OCI-LY3 (cell line): Measurements from ENCODE around the gene PLAAT2.

Source experiments
- H2AFZ ChIP-seq: fragments of 200-600, 300-600 bp; shearing (Covaris generic); 2 replicates; pipeline ENCODE4 v1.6.0; 2014; ENCODE audit warnings: antibody characterized with exemption, low read depth, low read length
- H3K27ac ChIP-seq: fragments of 200-600, 300-600 bp; sonication (generic); 2 replicates; pipeline ENCODE4 v1.5.1; 2014; ENCODE audit warnings: mild to moderate bottlenecking, low read length, moderate library complexity, mixed read lengths
- H3K27me3 ChIP-seq: fragments of 200-600, 300-600 bp; sonication (generic); 2 replicates; pipeline ENCODE4 v1.6.1; 2014; ENCODE audit warnings: low read depth, low read length, mixed read lengths
- H3K36me3 ChIP-seq: fragments of 200-600, 300-600 bp; sonication (generic); replicated peaks from 2 replicates; pipeline ENCODE3; 2014; ENCODE audit warnings: low read depth, low read length, mixed read lengths
- H3K4me1 ChIP-seq: fragments of 300-600, 200-600 bp; sonication (generic); 2 replicates; pipeline ENCODE4 v1.6.1; 2014; ENCODE audit warnings: low read length, mixed read lengths
- H3K4me2 ChIP-seq: fragments of 200-600, 300-600 bp; sonication (generic); 2 replicates; pipeline ENCODE4 v1.6.1; 2014; ENCODE audit warnings: low read length, mixed read lengths
- H3K4me3 ChIP-seq: fragments of 300-600, 200-600 bp; sonication (generic); 2 replicates; pipeline ENCODE4 v1.5.1; 2014; ENCODE audit warnings: antibody characterized with exemption, mild to moderate bottlenecking, low read length, moderate library complexity
- H3K79me2 ChIP-seq: fragments of 300-600, 200-600 bp; shearing (Covaris generic); 2 replicates; pipeline ENCODE4 v1.6.1; 2014; ENCODE audit warnings: mild to moderate bottlenecking, low read length, mixed read lengths
- H3K9ac ChIP-seq: fragments of 300-600, 200-600 bp; shearing (Covaris generic); 2 replicates; pipeline ENCODE4 v1.6.0; 2014; ENCODE audit warnings: mild to moderate bottlenecking, low read length, moderate library complexity
- H3K9me3 ChIP-seq: fragments of 200-600, 300-600 bp; shearing (Covaris generic); 2 replicates; pipeline ENCODE4 v1.6.1; 2014; ENCODE audit warnings: low read length, mixed read lengths; ENCODE audit not compliant: insufficient read depth
- H4K20me1 ChIP-seq: fragments of 200-600, 300-600 bp; sonication (generic); 2 replicates; pipeline ENCODE4 v1.6.1; 2016; ENCODE audit warnings: low read length, mixed read lengths; ENCODE audit not compliant: insufficient read depth
- EZH2phosphoT487 ChIP-seq: fragments of 200-600 bp; shearing (Covaris generic); IDR thresholded peaks from 2 replicates; pipeline ENCODE4 v1.6.1; 2018; ENCODE audit warnings: antibody characterized with exemption, mixed run types, low read depth
- TF ChIP-seq, protein P1 (sequence below): fragments of 200-600, 300-600 bp; sonication (generic); IDR thresholded peaks from 2 replicates; pipeline ENCODE4 v1.5.1; 2014; ENCODE audit warnings: antibody characterized with exemption, low read length, low read depth

The PLAAT2 gene

DNA sequence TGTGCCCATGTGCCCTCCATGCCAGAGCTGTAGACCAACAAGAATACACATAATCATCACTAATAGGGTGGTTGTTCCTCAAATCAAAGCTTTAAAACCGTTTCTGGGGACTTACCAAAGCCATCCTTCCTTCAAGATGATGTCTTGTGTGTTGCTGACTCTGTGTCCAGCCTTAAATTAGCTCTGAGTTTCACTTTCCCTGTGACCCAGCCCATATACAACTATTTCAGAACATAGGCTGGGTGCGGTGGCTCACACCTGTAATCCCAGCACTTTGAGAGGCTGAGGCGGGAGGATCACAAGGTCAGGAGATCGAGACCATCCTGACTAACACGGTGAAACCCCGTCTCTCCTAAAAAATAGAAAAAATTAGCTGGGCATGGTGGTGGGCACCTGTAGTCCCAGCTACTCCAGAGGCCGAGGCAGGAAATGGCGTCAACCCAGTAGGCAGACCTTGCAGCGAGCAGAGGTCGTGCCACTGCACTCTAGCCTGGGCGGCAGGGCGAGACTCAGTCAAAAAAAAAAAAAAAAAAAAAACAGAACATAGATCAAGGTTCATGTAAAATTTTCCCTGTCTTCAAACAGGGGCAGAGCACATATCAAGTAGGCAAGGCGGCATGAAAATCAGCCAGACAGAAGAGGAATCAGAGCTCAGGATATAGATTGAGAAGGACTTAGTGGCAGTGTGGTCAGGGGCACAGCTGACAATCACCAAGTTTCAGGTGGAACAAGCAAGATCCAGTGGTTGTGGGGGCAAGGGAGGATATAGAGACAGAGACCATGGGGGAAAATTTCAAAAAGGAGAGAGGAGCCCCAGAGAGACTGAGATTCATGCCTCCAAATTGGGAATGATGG lies at the start of gene PLAAT2:
Gene PLAAT2 (minus strand): TSS at position 179 of the 855 bp plus-strand sequence. CDS start 55 bp downstream, at position 124.
- Histone ChIP-seq H3K27me3 (peaks cover 29% of the 10 kb centered on the region), H3K4me1 (peaks cover 36% of the 10 kb centered on the region), H3K36me3 (no peaks in the 10 kb centered on the region), H3K79me2 (no peaks in the 10 kb centered on the region), H3K9me3 (no peaks in the 10 kb centered on the region), H2AFZ (no peak within 1 kb of the TSS), H3K4me3 (0 out of 2 replicates have a peak within 1 kb of the TSS, but pooled peaks have one; percentile 3), H4K20me1 (no peaks in the 10 kb centered on the region), H3K4me2 (peak within 1 kb of the TSS; percentile 50), H3K9ac (no peak within 1 kb of the TSS), H3K27ac (no peak within 1 kb of the TSS)
- no peak for TF ChIP-seq EZH2phosphoT487

DNA sequence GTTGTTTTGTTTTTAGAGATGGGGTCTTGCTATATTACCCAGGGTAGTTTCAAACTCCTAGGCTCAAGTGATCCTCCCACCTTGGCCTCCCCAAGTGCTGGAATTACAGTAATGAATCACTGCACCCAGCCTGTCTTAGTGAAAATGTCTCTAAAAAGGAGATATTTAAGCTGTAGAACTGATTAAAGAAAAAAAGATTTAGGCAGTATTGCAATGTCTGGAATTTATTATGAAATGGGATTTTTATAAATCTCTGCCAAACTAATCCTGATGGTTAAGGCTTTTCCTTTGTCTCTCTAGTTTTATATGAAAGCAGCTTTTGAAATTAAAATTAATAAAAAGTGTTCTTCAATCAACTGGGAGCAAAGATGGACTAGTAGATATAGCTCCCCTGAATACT lies 49.0 kb upstream of the PLAAT2 start:
- Histone ChIP-seq H3K9ac (no peak overlapping the region), H2AFZ (no peak overlapping the region), H4K20me1 (peaks cover 12% of the 10 kb centered on the region; the same call in 1 of the 2 replicates), H3K79me2 (no peaks in the 10 kb centered on the region; the same call in 1 of the 2 replicates), H3K4me3 (no peak overlapping the region), H3K27me3 (no peaks in the 10 kb centered on the region), H3K4me1 (peaks cover 42% of the 10 kb centered on the region), H3K36me3 (no peaks in the 10 kb centered on the region), H3K27ac (no peak overlapping the region), H3K4me2 (no peak overlapping the region), H3K9me3 (no peaks in the 10 kb centered on the region)
- TF ChIP-seq, protein P1, sequence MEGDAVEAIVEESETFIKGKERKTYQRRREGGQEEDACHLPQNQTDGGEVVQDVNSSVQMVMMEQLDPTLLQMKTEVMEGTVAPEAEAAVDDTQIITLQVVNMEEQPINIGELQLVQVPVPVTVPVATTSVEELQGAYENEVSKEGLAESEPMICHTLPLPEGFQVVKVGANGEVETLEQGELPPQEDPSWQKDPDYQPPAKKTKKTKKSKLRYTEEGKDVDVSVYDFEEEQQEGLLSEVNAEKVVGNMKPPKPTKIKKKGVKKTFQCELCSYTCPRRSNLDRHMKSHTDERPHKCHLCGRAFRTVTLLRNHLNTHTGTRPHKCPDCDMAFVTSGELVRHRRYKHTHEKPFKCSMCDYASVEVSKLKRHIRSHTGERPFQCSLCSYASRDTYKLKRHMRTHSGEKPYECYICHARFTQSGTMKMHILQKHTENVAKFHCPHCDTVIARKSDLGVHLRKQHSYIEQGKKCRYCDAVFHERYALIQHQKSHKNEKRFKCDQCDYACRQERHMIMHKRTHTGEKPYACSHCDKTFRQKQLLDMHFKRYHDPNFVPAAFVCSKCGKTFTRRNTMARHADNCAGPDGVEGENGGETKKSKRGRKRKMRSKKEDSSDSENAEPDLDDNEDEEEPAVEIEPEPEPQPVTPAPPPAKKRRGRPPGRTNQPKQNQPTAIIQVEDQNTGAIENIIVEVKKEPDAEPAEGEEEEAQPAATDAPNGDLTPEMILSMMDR = no peak
- TF ChIP-seq EZH2phosphoT487 = no peak

DNA sequence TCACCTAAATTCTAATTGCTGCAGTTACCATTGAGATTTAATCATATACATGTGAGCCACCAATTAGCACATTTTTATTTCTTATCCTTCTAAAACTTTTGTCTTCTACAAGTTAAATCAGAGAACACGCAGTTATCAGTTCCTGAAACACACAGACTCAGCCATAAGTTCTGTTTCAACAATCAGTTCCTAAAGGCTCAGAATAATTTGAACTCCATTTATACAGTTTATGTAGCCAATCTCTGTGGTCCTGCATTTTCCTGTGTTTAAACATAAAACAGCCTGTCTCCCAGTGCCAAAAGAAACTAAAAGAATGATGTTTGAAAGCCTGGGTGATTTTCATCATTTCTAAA lies 48.2 kb upstream of the PLAAT2 start:
- no peak overlapping the region for H3K9ac ChIP-seq
- no peaks in the 10 kb centered on the region for H3K36me3 ChIP-seq
- peaks cover 12% of the 10 kb centered on the region; the same call in 1 of the 2 replicates for H4K20me1 ChIP-seq
- peak overlapping the region; percentile 65 for H3K4me2 ChIP-seq
- no peaks in the 10 kb centered on the region; the same call in 1 of the 2 replicates for H3K79me2 ChIP-seq
- peak overlapping the region; percentile 9; the same call in 1 of the 2 replicates for H3K4me3 ChIP-seq
- no peaks in the 10 kb centered on the region for H3K9me3 ChIP-seq
- TF ChIP-seq EZH2phosphoT487 = no peak
- TF ChIP-seq, protein P1 = no peak
- no peak overlapping the region for H2AFZ ChIP-seq
- peaks cover 42% of the 10 kb centered on the region for H3K4me1 ChIP-seq
- no peak overlapping the region for H3K27ac ChIP-seq
- H3K27me3 ChIP-seq = no peaks in the 10 kb centered on the region

DNA sequence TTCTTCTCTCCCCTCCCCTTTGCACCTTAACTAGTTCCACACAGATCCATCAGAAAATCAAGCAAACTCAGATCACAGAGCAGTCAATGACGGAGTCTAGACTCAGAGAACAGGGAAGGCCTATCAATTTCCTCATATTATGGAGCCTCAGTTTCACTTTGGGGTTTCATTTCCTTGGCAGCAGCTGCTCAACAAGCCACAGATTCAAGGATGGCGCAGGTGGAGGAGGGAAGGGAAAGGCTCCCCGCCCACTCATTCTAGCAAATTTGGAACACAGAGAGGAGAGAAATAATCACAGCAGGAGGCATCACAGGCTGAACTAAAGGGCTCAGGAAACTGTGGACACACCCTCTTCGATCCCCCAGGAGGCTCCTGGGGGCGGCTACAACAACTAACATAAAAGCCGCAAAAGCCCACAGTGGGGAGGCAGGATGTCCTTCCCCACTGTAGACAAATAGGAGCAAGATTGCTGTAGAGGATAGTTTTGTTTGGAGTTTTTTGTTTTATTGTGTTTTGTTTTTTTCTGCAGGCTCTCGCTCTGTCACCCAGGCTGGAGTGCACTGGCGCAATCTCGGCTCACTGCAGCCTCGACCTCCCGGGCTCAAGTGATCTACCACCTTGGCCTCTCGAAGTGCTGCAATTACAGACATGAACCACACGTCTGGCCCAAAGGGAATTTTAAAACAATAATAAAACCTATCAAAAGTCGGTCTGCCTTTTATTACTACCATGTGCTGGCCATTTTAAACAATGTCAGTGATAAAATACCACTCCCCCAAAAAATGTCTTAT lies 47.6 kb upstream of the PLAAT2 start:
- peaks cover 42% of the 10 kb centered on the region for H3K4me1 ChIP-seq
- H2AFZ ChIP-seq = no peak overlapping the region
- peaks cover 12% of the 10 kb centered on the region; the same call in 1 of the 2 replicates for H4K20me1 ChIP-seq
- peak overlapping the region; percentile 65 for H3K4me2 ChIP-seq
- H3K36me3 ChIP-seq = no peaks in the 10 kb centered on the region
- H3K9ac ChIP-seq = no peak overlapping the region
- H3K79me2 ChIP-seq = no peaks in the 10 kb centered on the region; the same call in 1 of the 2 replicates
- H3K4me3 ChIP-seq = peak overlapping the region; percentile 9; the same call in 1 of the 2 replicates
- no peaks in the 10 kb centered on the region for H3K27me3 ChIP-seq
- H3K9me3 ChIP-seq = no peaks in the 10 kb centered on the region
- TF ChIP-seq EZH2phosphoT487 = no peak
- TF ChIP-seq, protein P1 = no peak
- no peak overlapping the region for H3K27ac ChIP-seq
